Retina (tissue), 1 donor: ENCODE data around the gene RANBP3L.
A peak's percentile ranks its signal among the peaks of the same experiment; 100 is the strongest.
"Not testable (repeated sequence)": the region's sequence is repeated elsewhere in the genome, so short reads cannot be mapped to it uniquely, and the experiment has no call there.

Source experiments
- DNase-seq: peaks from one replicate; pipeline ENCODE4 v3.0.0-alpha.2; 2016

Gene RANBP3L

GRCh38 chr5:36301858-36302603, at the start of gene RANBP3L:
Gene RANBP3L, minus strand, starts transcription at chr5:36301902. Its CDS starts 486 bp downstream, at chr5:36301416.
- peak; percentile 52 for DNase-seq

- DNase-seq: no peak
Observed at GRCh38 chr5:36346896-36347690, 45.4 kb upstream of the RANBP3L start.

GRCh38 chr5:36344899-36345298, 43.2 kb upstream of the RANBP3L start:
- DNase-seq: no peak

GRCh38 chr5:36341720-36342119, 40.0 kb upstream of the RANBP3L start:
- DNase-seq: not testable (repeated sequence)

GRCh38 chr5:36337597-36337996, 35.9 kb upstream of the RANBP3L start:
- DNase-seq: no peak

GRCh38 chr5:36334315-36334714, 32.6 kb upstream of the RANBP3L start:
- no peak for DNase-seq

GRCh38 chr5:36332720-36333119, 31.0 kb upstream of the RANBP3L start:
- not testable (repeated sequence) for DNase-seq

GRCh38 chr5:36325196-36325595, 23.5 kb upstream of the RANBP3L start:
- DNase-seq: no peak

- no peak for DNase-seq
Observed at GRCh38 chr5:36323926-36324781, 22.5 kb upstream of the RANBP3L start.

GRCh38 chr5:36312953-36313672, 11.4 kb upstream of the RANBP3L start:
- DNase-seq: no peak

- no peak for DNase-seq
Observed at GRCh38 chr5:36311956-36312355, 10.3 kb upstream of the RANBP3L start.

GRCh38 chr5:36310138-36310537, 8.4 kb upstream of the RANBP3L start:
- no peak for DNase-seq

GRCh38 chr5:36305571-36306326, 4.0 kb upstream of the RANBP3L start:
- DNase-seq: peak; percentile 49

GRCh38 chr5:36304095-36304805, 2.5 kb upstream of the RANBP3L start:
- no peak for DNase-seq

- no peak for DNase-seq
Observed at GRCh38 chr5:36300927-36301540, 668 bp downstream of the RANBP3L start.

GRCh38 chr5:36300191-36300926, 1.3 kb downstream of the RANBP3L start:
- no peak for DNase-seq

- DNase-seq: no peak
Observed at GRCh38 chr5:36298552-36298951, 3.1 kb downstream of the RANBP3L start.

- DNase-seq: no peak
Observed at GRCh38 chr5:36297653-36298052, 4.0 kb downstream of the RANBP3L start.

GRCh38 chr5:36285837-36286615, 15.7 kb downstream of the RANBP3L start:
- no peak for DNase-seq
